Heart right ventricle (tissue), 16 donors: ENCODE results near the gene THSD4. TPM values are rescaled to one million over a fixed set of nuclear protein-coding genes. Genes with fewer than 3 reads are reported as not detected.

Experiments
- ATAC-seq, 8 donors: fragments of 200-7000 bp; cut with Tn5 transposase; one replicate each; pipeline ENCODE4 v1.9.1; 2020; ENCODE audit warnings: mild to moderate bottlenecking in 8 of 8, moderate library complexity in 8 of 8, moderate number of reproducible peaks in 1 of 8
- DNase-seq, 2 donors: peaks; one replicate each; pipeline ENCODE4 v3.0.0-alpha.2; 2020
- H3K27ac ChIP-seq, 10 donors: fragments of 200-600 bp; sonication (generic) in 2 of 10; one replicate each; pipeline versions ENCODE4 v1.5.0 to v1.8.0; 2020 to 2022; ENCODE audit warnings: mild to moderate bottlenecking in 3 of 10
- H3K27me3 ChIP-seq, 7 donors: fragments of 200-600 bp; one replicate each; pipeline ENCODE4 v1.8.0; 2021 to 2022; ENCODE audit warnings: mild to moderate bottlenecking in 2 of 7
- H3K36me3 ChIP-seq, 9 donors: fragments of 200-600 bp; sonication (generic) in 1 of 9; one replicate each; pipeline versions ENCODE4 v1.5.0 to v1.8.0; 2020 to 2022; ENCODE audit warnings: mild to moderate bottlenecking in 2 of 9
- H3K4me1 ChIP-seq, 9 donors: fragments of 200-600 bp; sonication (generic) in 1 of 9; one replicate each; pipeline versions ENCODE4 v1.5.0 to v1.8.0; 2020 to 2022; ENCODE audit warnings: mild to moderate bottlenecking in 4 of 9
- H3K4me3 ChIP-seq, 10 donors: fragments of 200-600 bp; sonication (generic) in 2 of 10; one replicate each; pipeline versions ENCODE4 v1.5.0 to v1.8.0; 2020 to 2022; ENCODE audit warnings: mild to moderate bottlenecking in 7 of 10, moderate library complexity in 2 of 10
- H3K9me3 ChIP-seq, 11 donors: fragments of 200-600 bp in 10 of 11; sonication (generic) in 2 of 11; one replicate each; pipeline versions ENCODE4 v1.5.0 to v1.8.0; 2013 to 2022; ENCODE audit warnings: mild to moderate bottlenecking in 2 of 11, control low read depth in 1 of 11, moderate library complexity in 1 of 11
- WGBS, 2 donors: extraction: QIAGEN DNeasy Blood & Tissue Kit; methylation state at CpG; one replicate each; pipeline ENCODE4 v1.1.7; 2013; ENCODE audit warnings: inconsistent platforms in 1 of 2; 5-methylcytosine and 5-hydroxymethylcytosine counted together
- intact Hi-C, 10 donors: fragments of 100-400 bp; cut with DNase I; formaldehyde crosslinking; loops; one replicate each; pipeline versions ENCODE4 v1.11.1 to v1.14.2; 2022
- polyA plus RNA-seq, 2 donors: library from polyadenylated mRNA; stranded (reverse); fragments of 200-250 nt; gene quantifications; one replicate each; pipeline ENCODE4 v1.2.3, GENCODE V29; 2013
- total RNA-seq, 10 donors: library from RNA; stranded (reverse); fragmentation: NEBNext Ultra II Directional in 3 of 10; extraction: Animal tissue kit (Norgen Biotek cat#: 25700) in 3 of 10; gene quantifications; one replicate each; pipeline versions ENCODE4 v1.2.1 to v1.2.4, GENCODE V29; 2021 to 2023
- TF ChIP-seq, protein P1 (sequence below), 9 donors: fragments of 200-600 bp; sonication (generic) in 2 of 9; IDR thresholded peaks; one replicate each; pipeline versions ENCODE4 v1.5.0 to v1.8.0; 2021 to 2022; ENCODE audit warnings: antibody characterized with exemption in 9 of 9, mild to moderate bottlenecking in 5 of 9, moderate library complexity in 1 of 9
- donor health status: Arrhythmogenic right ventricular cardiomyopathy.
- donor health status: ischemic (EF 13 %, LVEDD 7.1; RV severe dilation, severe dysfunction).
- donor health status: healthy with polysubstance abuse.
- donor health status: DM: no; HTN: yes; CAD: no.
- donor health status: DM: no; HTN: no; CAD: no.
- donor health status: ischemic (EF 25% LVEDD 6.9; RV normal size, moderate dysfunction).
- donor health status: ischemic (EF 25% LVEDD 5.7; RV mildly dilated, moderate dysfunction).
- donor health status: healthy.
- donor health status: DM: yes; HTN: yes; CAD: no.
- donor health status: Ischemic cardiomyopathy.
- donor health status: ischemic (EF 35%, LVEDD 5.7; RV mildly dilated, moderate dysfunction).
- donor health status: nonischemic (EF 11% LVEDD 7.7; RV severe dilation, severe dysfunction).
- donor health status: DM: yes; HTN: yes; CAD: no.
- donor health status: PGD.
- donor health status: ischemic (EF 29% LVEDD 5.4; RV normal size, mild dysfunction).
- donor health status: nonischemic (EF 23%, LVEDD 6.1; RV moderate dilation, normal function).

Gene THSD4
- total and polyA plus RNA-seq, 12 donors = 20.8 to 212 (median 139) TPM

DNA sequence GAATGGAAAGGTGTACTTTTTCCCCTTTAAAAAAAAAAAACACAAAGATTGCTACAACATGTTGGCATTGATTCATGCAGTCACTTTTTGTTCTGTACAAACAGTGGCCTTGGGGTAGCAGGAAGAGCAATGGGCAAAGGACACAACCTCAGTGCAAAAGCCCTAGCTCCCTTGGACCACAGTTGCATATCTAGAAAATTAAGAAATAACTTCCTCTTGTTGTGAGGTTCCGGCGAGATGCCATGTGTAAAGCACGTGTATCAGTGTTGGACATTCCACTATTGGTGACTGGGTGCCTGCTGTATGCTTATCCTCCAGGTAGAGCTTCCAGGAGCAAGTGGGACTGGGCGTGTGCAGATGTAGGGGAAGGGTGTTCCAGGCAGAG is 164.5 kb downstream of the THSD4 start:
- ATAC-seq (peak in 2 of 8 donors; percentile 11), DNase-seq (no peak)
- H3K27me3 ChIP-seq = no peaks in the 10 kb centered on the region
- H3K27ac ChIP-seq = peak overlapping the region in 6 of 10 donors; percentile 15 to 70 (median 52)
- no peak overlapping the region for H3K4me3 ChIP-seq
- TF ChIP-seq, protein P1, sequence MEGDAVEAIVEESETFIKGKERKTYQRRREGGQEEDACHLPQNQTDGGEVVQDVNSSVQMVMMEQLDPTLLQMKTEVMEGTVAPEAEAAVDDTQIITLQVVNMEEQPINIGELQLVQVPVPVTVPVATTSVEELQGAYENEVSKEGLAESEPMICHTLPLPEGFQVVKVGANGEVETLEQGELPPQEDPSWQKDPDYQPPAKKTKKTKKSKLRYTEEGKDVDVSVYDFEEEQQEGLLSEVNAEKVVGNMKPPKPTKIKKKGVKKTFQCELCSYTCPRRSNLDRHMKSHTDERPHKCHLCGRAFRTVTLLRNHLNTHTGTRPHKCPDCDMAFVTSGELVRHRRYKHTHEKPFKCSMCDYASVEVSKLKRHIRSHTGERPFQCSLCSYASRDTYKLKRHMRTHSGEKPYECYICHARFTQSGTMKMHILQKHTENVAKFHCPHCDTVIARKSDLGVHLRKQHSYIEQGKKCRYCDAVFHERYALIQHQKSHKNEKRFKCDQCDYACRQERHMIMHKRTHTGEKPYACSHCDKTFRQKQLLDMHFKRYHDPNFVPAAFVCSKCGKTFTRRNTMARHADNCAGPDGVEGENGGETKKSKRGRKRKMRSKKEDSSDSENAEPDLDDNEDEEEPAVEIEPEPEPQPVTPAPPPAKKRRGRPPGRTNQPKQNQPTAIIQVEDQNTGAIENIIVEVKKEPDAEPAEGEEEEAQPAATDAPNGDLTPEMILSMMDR (IDR thresholded peaks at IDR 0.05) = no peak
- no peaks in the 10 kb centered on the region for H3K9me3 ChIP-seq
- H3K4me1 ChIP-seq = peaks cover 0 to 40% (median 14%) of the 10 kb centered on the region in 9 donors
- H3K36me3 ChIP-seq = no peaks in the 10 kb centered on the region
- intact Hi-C loops = no loop called here
- 88 to 93% methylated on average over 4 of the region's 4 CpGs for WGBS, 2 donors

DNA sequence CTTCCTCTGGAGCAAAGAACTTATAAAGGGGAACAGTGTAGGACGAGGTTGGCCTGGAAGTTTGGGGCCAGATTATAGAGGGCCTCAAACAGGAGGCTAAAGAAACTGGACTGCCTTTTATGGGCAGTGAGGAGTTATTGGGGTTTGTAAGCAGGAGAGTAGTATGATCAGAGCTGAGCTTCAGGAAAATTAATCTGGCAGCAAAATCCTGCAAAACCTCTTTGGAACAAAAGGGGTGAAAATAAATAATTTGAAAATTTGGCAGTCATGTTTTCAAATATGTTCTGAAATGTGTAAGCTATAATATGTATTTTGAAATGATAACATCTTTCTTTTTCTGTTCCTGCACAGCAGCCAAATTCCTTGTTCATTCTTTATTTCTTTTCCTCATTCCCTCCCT is 164.9 kb downstream of the THSD4 start:
- DNase-seq (no peak), ATAC-seq (no peak)
- H3K27me3 ChIP-seq = no peaks in the 10 kb centered on the region
- intact Hi-C loops = no loop called here
- no peaks in the 10 kb centered on the region for H3K36me3 ChIP-seq
- no peak overlapping the region for H3K4me3 ChIP-seq
- no peaks in the 10 kb centered on the region for H3K9me3 ChIP-seq
- H3K4me1 ChIP-seq = peaks cover 0 to 35% (median 14%) of the 10 kb centered on the region in 9 donors
- TF ChIP-seq, protein P1 (IDR thresholded peaks at IDR 0.05) = no peak
- 81 to 90% methylated on average over 1 of the region's 1 CpG for WGBS, 2 donors
- peak overlapping the region in 5 of 10 donors; percentile 15 to 70 (median 54) for H3K27ac ChIP-seq

DNA sequence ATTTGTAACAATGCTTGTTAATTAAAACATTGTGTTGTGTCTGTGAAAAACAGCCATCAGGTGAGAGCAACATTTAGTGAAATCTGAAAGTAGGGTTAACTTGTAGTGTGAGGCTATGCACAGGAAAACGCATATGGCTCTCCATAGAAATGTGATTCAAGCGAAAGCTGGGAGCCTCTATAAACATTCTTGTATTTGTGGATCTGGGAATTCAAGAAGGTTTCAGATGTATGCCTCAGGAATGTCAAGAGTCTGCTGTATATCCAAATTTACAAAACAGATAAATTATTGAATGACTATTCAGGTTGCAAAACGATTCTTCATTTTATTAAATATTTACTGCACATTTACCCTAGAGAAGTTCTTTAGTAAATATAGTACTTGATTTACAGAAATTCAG is 166.0 kb downstream of the THSD4 start:
- no peak overlapping the region for H3K4me3 ChIP-seq
- H3K36me3 ChIP-seq = no peaks in the 10 kb centered on the region
- peaks cover 0 to 34% (median 14%) of the 10 kb centered on the region in 9 donors for H3K4me1 ChIP-seq
- no peaks in the 10 kb centered on the region for H3K9me3 ChIP-seq
- peak overlapping the region in 1 of 10 donors; percentile 54 for H3K27ac ChIP-seq
- intact Hi-C loops = no loop called here
- 81 to 82% methylated on average over 3 of the region's 3 CpGs for WGBS, 2 donors
- no peak for ATAC-seq
- H3K27me3 ChIP-seq = no peaks in the 10 kb centered on the region
- DNase-seq = no peak
- TF ChIP-seq, protein P1 (IDR thresholded peaks at IDR 0.05) = no peak

DNA sequence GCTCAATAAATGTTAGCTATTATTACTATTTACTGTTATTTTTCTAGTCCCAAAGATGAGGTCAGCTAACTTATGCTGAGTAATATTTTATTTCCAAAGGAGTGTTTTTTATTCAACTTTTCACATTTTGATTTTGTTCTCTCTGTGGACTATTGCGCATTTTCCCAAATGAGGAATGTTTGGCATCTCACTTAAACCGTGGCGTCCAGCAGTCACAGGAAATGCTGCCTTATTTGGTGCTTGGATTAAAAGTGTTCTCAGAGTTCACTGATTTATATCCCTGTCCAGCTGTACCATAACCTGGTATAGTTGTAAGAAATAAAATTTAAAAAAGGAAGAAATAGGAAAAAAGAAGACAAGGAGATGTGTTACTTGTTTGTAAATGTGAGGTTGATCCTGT is 166.8 kb downstream of the THSD4 start:
- H3K9me3 ChIP-seq = no peaks in the 10 kb centered on the region
- DNase-seq (no peak), ATAC-seq (peak in 5 of 8 donors; percentile 20 to 52 (median 31))
- peaks cover 0 to 32% (median 14%) of the 10 kb centered on the region in 9 donors for H3K4me1 ChIP-seq
- no peak overlapping the region for H3K4me3 ChIP-seq
- TF ChIP-seq, protein P1 (IDR thresholded peaks at IDR 0.05) = no peak
- no peaks in the 10 kb centered on the region for H3K27me3 ChIP-seq
- intact Hi-C loops = no loop called here
- peak overlapping the region in 3 of 10 donors; percentile 5 to 48 (median 43) for H3K27ac ChIP-seq
- 39 to 42% methylated on average over 3 of the region's 3 CpGs for WGBS, 2 donors
- H3K36me3 ChIP-seq = no peaks in the 10 kb centered on the region
